ENCODE measurements around the gene PPP6R1. TPM values are rescaled to one million over a fixed set of nuclear protein-coding genes. Genes with fewer than 3 reads are reported as not detected.

PPP6R1 gene
- total RNA-seq, 4 donors from 2014 or later: 23.6 to 42.8 (median 26.6) TPM

DNA sequence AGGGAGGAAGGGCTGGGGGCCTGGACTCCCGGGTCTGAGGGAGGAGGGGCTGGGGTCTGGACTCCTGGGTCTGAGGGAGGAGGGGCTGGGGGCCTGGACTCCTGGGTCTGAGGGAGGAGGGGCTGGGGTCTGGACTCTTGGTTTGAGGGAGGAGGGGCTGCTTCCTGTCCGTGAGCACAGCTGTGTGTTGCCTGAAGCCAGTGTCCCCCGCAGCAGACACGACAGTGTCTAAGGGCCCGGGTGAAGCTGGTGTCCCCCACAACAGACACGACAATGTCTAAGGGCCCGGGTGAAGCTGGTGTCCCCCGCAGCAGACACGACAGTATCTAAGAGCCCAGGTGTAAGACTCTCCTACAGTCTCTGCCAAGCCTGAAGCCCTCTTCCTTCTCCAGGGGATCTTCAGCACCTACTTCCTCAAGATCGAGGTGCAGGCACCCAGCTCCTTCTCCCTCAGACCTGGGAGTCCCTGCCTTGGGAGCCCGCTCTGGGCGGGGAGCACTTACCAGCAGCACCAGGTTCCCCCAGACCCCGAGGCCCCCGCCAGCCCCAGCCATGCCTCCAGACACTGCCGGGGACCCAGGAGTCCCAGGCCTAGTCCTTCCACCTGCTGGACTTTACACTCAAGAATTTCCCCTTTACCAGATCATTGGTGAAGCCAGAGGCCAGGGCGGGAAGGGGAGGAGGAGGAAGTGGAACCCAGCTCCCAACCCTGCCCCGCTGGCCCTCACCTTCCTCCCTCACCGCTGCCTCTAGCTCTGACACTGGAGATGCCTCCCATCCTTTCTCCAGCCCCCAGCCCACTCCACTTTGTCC lies 49.7 kb downstream of the PPP6R1 start, which contains the start of gene PTPRH:
TSS of gene PTPRH (minus strand) at position 622 of the 813 bp plus-strand sequence. CDS start at position 554, 68 bp downstream.
- TF ChIP-seq, protein P1, sequence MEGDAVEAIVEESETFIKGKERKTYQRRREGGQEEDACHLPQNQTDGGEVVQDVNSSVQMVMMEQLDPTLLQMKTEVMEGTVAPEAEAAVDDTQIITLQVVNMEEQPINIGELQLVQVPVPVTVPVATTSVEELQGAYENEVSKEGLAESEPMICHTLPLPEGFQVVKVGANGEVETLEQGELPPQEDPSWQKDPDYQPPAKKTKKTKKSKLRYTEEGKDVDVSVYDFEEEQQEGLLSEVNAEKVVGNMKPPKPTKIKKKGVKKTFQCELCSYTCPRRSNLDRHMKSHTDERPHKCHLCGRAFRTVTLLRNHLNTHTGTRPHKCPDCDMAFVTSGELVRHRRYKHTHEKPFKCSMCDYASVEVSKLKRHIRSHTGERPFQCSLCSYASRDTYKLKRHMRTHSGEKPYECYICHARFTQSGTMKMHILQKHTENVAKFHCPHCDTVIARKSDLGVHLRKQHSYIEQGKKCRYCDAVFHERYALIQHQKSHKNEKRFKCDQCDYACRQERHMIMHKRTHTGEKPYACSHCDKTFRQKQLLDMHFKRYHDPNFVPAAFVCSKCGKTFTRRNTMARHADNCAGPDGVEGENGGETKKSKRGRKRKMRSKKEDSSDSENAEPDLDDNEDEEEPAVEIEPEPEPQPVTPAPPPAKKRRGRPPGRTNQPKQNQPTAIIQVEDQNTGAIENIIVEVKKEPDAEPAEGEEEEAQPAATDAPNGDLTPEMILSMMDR (IDR thresholded peaks at IDR 0.05; ENCODE audit: low read depth): no peak

DNA sequence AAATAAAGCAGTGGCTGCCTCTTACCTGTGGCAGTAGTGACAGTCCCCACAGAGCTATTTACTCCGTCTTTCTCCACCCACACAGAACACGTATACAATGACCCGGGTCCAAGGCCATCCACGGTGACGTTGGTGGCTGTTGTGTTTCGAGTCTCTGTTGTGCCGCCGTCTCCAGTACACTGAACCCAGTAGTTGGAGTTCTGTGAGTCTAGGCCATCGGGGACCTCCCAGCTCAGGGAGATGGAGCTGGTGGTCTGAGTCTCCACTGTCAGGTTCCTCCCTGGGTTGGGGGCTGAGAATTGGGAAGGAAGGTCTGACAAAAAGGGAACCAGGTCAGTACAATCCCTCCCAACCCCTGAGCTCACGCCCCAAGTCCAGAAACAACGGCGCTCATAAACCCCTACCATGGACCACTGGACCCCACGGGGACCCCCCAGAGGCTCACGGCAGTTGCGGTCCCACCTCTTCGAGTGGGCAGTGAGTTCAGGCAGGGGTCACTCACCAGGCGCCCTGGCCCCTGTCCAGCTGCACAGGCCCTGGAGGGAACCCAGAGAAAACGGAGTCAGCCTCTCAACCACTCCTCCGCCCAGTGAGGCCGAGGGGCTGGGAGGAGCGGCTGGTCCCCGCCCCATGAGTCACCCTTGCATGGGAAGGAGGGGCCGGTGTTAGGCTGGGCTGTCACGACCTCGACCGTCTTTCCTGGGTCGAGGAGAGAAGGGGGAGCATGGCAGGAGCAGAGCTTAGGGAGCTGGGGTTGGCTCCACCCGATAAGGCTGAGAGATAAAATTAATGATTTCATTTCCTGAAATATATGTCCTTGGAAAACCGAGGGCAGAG lies 51.9 kb downstream of the PPP6R1 start:
- TF ChIP-seq, protein P1 (IDR thresholded peaks at IDR 0.05; ENCODE audit: low read depth): no peak

DNA sequence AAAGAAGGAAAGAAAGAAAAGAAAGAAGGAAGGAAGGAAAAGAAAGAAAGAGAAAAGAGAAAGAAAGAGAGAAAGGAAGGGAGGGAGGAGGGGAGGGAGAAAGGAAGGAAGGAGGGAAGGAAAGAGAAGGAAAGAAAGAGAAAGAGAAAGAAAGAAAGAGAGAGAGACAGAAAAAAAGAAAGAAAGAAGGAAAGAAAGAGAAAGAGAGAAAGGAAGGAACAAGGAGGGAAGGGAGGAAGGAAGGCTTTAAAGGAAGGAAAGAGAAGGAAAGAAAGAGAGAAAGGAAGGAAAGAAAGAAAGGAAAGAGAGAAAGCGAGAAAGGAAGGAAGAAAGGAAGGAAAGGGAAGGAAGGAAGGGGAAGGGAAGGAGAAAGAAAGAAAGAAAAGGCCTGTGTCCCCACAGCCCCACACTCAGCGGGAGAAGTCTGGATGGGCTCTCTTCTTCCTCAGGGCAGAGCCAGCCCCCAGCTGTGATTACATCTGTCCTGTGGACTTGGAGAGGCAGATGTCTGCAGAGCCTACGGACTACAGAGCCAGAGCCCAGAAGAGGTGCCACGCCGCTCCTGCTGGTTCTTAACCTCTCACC lies 59.1 kb downstream of the PPP6R1 start:
- TF ChIP-seq, protein P1 (IDR thresholded peaks at IDR 0.05; ENCODE audit: low read depth): no peak

DNA sequence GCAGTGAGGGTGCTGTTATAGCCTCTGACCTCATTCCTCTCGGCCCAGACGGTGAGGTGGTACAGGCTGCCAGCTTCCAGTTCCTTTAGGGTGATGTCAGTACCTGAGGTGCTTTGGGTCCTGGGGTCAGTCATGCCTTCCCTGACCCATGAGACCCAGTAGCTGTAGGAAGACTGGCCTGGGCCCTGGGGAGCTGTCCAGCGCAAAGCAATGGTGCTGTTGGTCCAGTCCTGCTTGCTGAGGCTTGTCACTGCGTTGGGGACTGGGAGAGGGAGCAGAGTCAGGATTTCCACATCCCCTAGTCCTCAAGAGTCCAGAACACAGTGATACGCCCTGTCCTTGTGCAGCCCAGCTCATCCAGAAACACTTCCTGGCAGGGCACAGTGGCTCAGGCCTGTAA lies 60.2 kb downstream of the PPP6R1 start:
- TF ChIP-seq, protein P1 (IDR thresholded peaks at IDR 0.05; ENCODE audit: low read depth): no peak

DNA sequence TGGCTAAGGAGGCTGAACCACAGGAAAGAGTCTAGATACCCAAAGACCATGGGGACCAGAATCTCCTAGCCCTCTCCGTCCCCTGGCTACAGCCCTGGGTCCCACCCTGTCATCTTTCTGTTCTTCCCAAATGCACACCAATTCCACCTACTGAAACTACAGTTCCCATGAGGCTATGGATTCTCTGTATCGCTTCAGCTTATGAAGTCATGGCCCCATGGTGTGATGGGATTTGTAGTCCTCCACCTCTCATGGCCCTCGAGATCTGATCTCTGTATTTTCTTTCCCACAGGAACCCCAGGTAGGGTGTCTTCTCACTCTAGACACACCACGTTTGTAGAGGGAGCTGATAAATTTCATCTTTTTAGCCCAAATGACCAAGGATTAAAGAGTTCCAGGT lies 61.3 kb downstream of the PPP6R1 start:
- TF ChIP-seq, protein P1 (IDR thresholded peaks at IDR 0.05; ENCODE audit: low read depth): no peak

DNA sequence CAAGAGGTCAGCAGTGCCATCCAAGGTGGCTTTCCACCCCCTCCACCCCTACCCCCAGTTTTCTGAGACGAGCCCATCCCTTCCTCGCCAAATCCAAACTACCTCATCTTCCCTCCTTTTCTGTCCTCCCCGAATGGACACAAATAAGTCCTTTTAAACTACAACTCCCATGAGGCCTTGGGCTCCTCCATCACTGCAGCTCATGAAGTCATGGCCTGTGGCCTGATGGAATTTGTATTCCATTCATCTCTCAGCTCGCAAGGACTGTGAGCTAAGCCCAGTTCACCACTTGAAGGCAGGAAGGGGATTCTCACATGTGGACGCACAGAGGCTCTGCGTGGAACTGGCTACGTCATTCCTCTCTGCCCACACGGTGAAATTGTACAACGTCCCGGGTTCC lies 62.0 kb downstream of the PPP6R1 start:
- TF ChIP-seq, protein P1 (IDR thresholded peaks at IDR 0.05; ENCODE audit: low read depth): no peak

GRCh38 chr19:55193481-55193880 lies 65.3 kb downstream of the PPP6R1 start:
- TF ChIP-seq, protein P1 (IDR thresholded peaks at IDR 0.05; ENCODE audit: low read depth): no peak
